Measurements from ENCODE around the gene SLC51B.
"Not testable (repeated sequence)": the region's sequence is repeated elsewhere in the genome, so short reads cannot be mapped to it uniquely, and the experiment has no call there.

SLC51B gene

GRCh38 chr15:65041787-65042186 is 3.4 kb upstream of the SLC51B start:
- no peak for DNase-seq (ENCODE audit: low read depth in 2 of 2)

DNA sequence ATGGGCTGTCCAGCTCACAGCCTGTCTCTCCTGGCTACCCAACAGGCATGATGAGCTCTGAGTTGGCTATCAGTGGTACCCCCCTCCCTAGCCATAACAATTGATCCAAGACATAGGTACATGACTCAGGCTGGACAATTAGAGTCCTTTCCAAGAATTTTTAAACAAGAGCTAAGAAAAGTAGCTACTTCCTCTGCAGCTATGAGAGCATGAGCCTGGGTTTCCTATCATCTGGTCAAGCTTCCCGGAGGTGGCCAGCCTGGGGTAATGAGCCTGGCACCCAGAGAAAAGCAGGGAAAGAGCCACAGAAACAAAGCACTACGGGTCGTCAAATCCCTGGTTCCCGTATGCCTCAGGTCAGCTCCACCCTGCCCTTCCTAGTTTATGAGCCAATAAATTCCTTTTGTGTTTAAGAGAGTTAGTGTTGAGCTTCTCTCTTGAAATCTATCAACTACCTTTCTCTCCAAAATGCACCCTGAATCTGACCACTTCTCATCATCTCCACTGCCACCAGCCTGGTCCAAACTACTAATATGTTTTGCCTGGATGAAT is 2.3 kb upstream of the SLC51B start:
- no peak for DNase-seq (ENCODE audit: low read depth in 2 of 2)

GRCh38 chr15:65044218-65044617 is 969 bp upstream of the SLC51B start:
- not testable (repeated sequence) for DNase-seq (ENCODE audit: low read depth in 2 of 2)

DNA sequence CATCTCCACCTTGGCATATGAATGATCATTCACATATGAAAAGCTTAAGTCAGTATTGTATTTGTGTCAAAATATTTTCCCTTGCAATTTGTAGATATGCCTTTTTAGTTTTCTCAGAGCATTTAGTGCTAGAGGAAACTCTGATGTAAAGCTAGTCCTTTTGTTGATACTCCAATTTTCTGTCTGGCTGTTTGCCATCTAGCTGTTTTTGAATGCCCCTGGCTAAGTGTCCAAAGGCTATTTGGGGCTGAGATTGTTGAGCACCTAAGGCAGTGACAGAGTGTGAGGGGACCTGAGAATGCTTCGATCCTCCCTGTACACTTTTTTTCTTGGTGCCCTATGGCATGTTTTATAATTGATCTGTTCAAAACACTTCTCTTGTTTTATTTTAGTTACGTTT is 3.1 kb downstream of the SLC51B start:
- no peak for DNase-seq (ENCODE audit: low read depth in 2 of 2)

DNA sequence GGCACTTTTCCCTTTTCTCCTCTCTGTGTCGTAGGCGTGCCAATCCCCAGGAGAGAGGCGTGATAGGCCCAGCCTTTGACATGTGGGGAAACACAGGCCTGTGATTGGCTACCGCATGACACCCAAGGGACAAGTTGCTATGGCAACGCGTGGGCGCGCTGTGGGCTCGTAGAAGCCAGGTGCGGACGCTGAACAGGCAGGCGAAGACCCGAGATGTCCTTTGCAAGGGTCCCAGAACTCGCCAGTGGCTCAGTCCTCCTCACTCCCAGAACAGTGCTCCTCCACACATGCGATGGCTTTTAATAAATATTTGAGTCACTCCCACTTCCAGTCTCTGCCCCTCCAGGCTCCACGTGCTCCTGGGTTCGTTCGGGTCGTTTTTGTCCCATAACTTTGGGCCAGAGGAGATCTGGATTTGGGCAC is 4.2 kb downstream of the SLC51B start:
- DNase-seq (ENCODE audit: low read depth in 2 of 2) = peak; percentile 77 to 78

- no peak for DNase-seq (ENCODE audit: low read depth in 2 of 2)
Observed at GRCh38 chr15:65050270-65050669, 5.1 kb downstream of the SLC51B start.

DNA sequence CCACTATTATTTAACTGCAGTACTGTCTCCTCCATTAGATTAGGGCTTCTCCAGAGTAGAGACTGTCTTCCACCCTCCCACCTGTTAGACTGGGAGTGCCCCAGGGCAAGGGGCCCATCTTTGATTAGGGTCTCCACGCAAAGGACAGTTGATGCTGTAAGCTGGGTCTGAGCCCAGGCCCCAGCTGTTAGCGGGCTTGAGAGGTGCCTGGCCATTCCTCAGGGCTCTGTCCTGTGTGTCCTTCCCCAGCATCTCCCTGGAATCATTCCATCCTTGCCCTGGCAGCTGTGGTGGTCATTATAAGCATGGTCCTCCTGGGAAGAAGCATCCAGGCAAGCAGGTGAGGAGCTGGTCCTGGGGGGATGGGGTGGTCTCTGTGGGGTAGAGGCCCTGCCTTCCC is 6.1 kb downstream of the SLC51B start:
- DNase-seq (ENCODE audit: low read depth in 2 of 2) = no peak

GRCh38 chr15:65052956-65053355 is 7.8 kb downstream of the SLC51B start:
- no peak for DNase-seq (ENCODE audit: low read depth in 2 of 2)

- no peak for DNase-seq (ENCODE audit: low read depth in 2 of 2)
Observed at GRCh38 chr15:65054333-65055200, 9.4 kb downstream of the SLC51B start.

DNA sequence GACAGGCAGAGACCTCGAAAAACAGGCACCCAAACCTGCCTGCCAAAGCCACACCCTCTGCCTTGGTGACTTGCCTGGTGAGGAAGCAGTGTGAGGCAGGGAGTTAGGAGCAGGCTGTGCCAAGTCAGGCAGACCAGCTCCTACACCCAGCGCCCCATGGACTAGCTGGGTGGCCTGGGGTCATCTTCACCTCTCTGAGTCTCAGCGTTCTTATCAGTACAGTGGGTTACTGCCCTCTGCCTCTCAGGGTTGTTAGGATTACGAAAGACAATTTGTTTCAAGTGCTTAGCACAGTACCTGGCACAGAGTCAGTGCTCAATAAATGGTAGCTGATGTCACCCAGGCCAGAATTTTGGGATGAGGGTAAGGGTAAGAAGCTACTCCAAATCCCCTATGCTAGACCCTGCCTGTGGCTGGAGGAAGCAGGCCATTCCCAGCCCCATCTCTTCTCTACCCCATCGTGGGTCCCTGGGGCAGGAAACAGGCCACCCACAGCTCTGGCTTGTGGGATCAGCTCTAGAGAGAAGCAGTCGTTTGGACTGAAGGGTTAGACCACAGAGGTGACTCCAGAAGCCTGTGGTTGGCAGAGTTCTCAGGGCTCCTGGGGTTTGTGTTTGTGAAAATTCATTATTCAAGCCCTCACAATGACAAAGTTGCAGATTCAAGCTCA is 10.1 kb downstream of the SLC51B start:
- DNase-seq (ENCODE audit: low read depth in 2 of 2) = no peak

DNA sequence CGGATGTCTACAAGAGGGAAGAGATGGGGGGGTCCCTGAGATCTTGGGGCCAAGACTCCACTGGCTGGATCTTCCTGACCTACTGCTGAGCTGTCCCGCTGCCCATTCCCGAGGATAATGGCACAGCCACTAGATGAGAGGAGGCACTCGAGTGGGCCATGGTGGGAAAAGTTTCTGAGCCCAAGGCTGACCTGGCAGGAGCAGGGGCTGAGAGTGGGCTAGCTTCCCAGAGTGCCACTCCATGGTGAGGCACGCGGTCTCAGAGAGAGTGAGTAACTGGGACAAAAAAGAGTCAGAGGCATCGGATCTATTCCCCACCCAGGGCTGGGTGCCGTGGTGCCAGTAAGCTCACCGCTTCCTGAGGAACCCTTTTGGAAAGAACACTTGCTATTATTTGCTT is 10.9 kb downstream of the SLC51B start:
- DNase-seq (ENCODE audit: low read depth in 2 of 2) = no peak

DNA sequence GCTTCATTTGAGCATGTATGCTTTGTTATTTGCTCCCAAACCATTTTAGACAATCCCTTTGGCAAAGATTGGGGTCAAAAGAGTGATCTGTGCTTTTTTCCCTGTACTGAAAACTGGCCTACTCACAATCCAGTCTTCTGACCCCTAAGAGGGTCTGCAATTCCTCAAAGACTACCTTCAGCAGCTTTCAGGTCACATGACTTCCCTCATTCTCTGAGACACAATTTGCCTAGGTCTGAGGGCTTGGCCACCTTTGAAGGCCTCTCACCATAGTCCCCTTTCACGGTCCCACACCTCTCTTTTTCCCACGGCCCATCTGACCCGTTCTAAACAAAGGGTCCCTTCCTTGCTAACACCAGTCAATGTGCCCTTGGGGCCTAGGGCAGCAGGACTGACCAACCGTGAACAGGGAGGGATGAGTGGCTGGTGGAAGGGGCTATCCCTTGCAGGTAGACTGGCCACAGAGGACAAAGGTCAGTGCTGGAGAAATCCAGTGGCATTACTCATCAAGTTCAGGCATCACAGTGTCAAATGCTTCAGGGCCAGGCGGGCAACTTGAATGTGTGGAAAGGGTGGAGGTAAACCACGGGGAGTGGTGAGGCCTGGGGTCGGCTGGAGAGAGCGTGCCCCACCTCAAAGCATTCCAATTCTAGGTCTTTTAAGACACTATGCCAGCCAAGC is 11.8 kb downstream of the SLC51B start:
- DNase-seq (ENCODE audit: low read depth in 2 of 2) = no peak

- DNase-seq (ENCODE audit: low read depth in 2 of 2) = no peak
Observed at GRCh38 chr15:65057549-65057940, 12.4 kb downstream of the SLC51B start.

- no peak for DNase-seq (ENCODE audit: low read depth in 2 of 2)
Observed at GRCh38 chr15:65058394-65059368, 13.5 kb downstream of the SLC51B start.

- DNase-seq (ENCODE audit: low read depth in 2 of 2) = no peak
Observed at GRCh38 chr15:65059369-65059750, 14.2 kb downstream of the SLC51B start.

DNA sequence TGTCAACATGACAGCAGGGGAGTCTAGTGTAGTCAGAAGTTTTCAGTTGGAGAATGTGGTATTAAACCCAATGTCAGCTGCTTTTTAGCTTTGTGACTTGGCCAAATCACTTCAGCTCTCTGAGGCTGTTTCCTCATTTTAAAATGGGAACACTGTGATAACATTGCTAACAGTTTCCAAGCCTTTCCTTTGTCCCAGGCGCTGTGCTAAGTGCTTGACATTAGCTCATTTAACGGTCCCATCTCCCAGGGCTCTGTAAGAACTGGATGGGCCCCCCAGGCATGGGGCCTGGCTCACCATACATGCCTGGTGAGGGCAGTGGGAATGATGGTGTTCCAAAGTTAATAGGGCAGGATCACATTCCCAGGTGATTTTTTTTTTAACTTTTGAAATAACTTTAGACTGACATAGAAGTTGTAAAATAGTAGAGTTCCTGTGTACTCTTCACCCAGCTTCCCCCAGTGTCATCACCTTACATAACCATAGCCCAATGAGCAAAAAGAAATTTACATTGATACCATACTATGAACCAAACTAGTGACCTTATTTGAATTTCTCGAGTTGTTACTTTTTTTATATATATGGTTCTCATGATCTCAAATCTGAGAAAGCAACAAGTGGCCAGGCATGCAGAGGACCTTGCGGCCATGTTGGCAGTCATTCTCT is 14.9 kb downstream of the SLC51B start:
- DNase-seq (ENCODE audit: low read depth in 2 of 2) = no peak

DNA sequence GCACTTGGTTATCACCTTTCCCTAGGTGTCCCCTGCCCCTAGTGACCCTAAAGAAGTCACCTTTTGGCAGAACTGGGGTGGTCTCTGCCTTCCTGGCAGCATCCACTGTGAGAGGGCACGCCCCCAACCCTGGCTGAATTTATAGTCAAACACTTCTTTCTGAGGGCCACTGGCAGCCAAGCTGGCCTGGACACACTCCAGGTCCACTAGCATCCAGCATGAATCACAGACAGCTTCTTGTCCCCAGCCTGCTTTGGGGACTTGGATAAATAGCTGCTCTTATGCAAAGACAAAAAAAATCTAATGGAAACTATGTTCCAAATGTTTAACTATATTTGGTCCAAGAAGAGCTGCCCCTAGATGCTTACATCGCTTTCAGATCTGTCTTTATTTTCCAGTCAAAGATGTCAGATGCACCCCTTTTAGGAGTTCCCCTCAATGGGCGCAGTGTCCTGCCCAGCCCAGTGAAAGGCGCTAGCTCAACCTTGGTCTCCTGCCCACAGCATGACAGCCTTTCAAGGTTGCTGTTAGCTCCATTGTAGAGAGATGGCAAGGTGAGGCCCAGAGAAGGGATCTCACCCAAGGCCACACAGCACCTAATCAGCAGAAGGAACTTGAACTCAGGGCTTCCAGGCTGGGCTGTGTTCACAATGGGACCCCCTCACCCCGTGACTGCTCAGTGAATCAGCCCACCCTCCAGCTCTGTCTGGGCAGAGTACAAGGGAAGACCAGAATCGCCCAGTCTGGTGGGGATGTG is 15.6 kb downstream of the SLC51B start:
- no peak for DNase-seq (ENCODE audit: low read depth in 2 of 2)

DNA sequence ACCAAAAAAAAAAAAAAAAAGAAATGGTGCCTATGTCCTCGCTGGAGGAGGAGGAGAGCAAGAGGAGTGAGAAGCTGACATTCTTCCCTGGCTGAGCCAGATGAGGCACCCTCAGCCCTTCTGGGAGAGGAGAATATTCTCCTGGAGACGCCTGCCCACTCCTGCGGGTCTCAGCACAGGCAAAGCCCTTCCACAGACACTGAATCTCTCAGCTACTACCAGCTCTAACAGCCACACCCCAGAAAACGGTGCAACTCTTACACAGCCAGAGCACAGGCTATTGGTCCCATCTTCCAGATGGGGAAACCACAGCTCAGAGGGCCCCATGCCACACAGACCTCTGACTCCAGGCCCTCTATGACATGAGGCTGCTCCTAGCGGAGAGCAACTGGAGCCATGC is 16.9 kb downstream of the SLC51B start:
- no peak for DNase-seq (ENCODE audit: low read depth in 2 of 2)

DNA sequence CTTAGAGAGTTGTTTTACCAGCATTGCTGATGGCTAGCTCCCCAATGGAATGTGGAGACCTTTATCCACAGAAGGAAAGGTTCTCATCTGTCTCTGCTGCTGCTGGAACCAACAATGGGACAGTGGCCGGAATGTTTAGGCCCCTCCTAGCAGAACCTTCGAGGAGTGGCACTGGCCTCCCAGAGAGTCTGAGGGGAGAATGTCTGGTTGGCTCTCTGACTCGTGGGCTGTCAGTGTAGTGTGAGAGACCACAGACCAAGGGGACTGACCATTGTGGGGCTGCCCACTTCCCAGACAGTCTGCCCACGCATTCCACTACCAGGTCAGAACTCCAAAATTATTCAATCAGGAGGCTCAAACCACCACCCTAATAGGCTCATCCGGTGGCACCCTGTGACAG is 17.5 kb downstream of the SLC51B start:
- no peak for DNase-seq (ENCODE audit: low read depth in 2 of 2)

All from fibroblast of skin of left biceps (primary cell).